BJ (cell line): ENCODE measurements around the gene PMP22. TPM values are rescaled to one million over a fixed set of nuclear protein-coding genes. Genes with fewer than 3 reads are reported as not detected.

Experiments
- CTCF ChIA-PET: fragments of 350-600 bp; formaldehyde crosslinking; extraction: SDS; loops from one replicate; lab custom pipeline; 2021; ENCODE audit warnings: antibody characterized with exemption, inconsistent platforms; lab: Yijun Ruan, JAX
- POLR2A ChIA-PET: fragments of 300-600 bp; sonication (Branson Sonifier 250); formaldehyde crosslinking; extraction: SDS; loops from one replicate; lab custom pipeline; 2021; ENCODE audit warnings: antibody characterized with exemption; lab: Charles Lee
- DNase-seq: peaks from one replicate; pipeline ENCODE4 v3.0.0-alpha.2; 2011; ENCODE audit warnings: low read depth
- H3K27me3 ChIP-seq: 2 replicates; pipeline ENCODE4 v1.6.0; 2011; ENCODE audit warnings: low read length; ENCODE audit not compliant: control insufficient read depth, insufficient read depth
- H3K36me3 ChIP-seq: 2 replicates; pipeline ENCODE4 v1.5.1; 2011; ENCODE audit warnings: low read length; ENCODE audit not compliant: control insufficient read depth, insufficient read depth
- H3K4me3 ChIP-seq: 2 replicates; pipeline ENCODE4 v1.5.1; 2011; ENCODE audit warnings: low read depth, mild to moderate bottlenecking, control low read depth, low read length
- CTCF ChIP-seq: IDR thresholded peaks from 2 replicates; pipeline ENCODE4 v1.5.1; 2011; ENCODE audit warnings: low read depth, mild to moderate bottlenecking, control low read depth, inconsistent platforms, low read length, moderate library complexity; ENCODE audit not compliant: insufficient read depth
- polyA plus RNA-seq: library from polyadenylated mRNA; depleted of rRNA; stranded (reverse); fragments of >200 nt; gene quantifications from 2 replicates; pipeline ENCODE4 v1.2.3, GENCODE V29; 2011

Gene PMP22
- polyA plus RNA-seq, 1 experiment, result 208 TPM

- Histone ChIP-seq H3K4me3 (no peak overlapping the region), H3K27me3 (peaks cover 1% of the 10 kb centered on the region; the same call in 1 of the 2 replicates), H3K36me3 (no peaks in the 10 kb centered on the region)
- no peak for TF ChIP-seq CTCF
- ChIA-PET CTCF (interaction anchor here (1.0 kb wide), 1 partner anchor 53 kb away, joined by 3 read pairs; no protein-coding TSS in a partner anchor), POLR2A (no interaction called here)
- DNase-seq, result no peak
Observed at GRCh38 chr17:15293558-15293957, 28.4 kb upstream of the PMP22 start.

GRCh38 chr17:15291674-15292361, 26.7 kb upstream of the PMP22 start:
- no peak for DNase-seq
- Histone ChIP-seq H3K36me3 (no peaks in the 10 kb centered on the region), H3K4me3 (no peak overlapping the region), H3K27me3 (peaks cover 1% of the 10 kb centered on the region; the same call in 1 of the 2 replicates)
- CTCF ChIA-PET, result interaction anchor here (1.2 kb wide), 1 partner anchor 70 kb away, joined by 3 read pairs; no protein-coding TSS in a partner anchor
- TF ChIP-seq CTCF, result no peak
- POLR2A ChIA-PET, result no interaction called here

- no peak for TF ChIP-seq CTCF
- no peak for DNase-seq
- Histone ChIP-seq H3K27me3 (peaks cover 1% of the 10 kb centered on the region; the same call in 1 of the 2 replicates), H3K4me3 (no peak overlapping the region), H3K36me3 (no peaks in the 10 kb centered on the region)
- CTCF ChIA-PET, result no interaction called here
- POLR2A ChIA-PET, result no interaction called here
Observed at GRCh38 chr17:15290605-15291004, 25.5 kb upstream of the PMP22 start.

GRCh38 chr17:15289285-15290183, 24.4 kb upstream of the PMP22 start:
- DNase-seq, result no peak
- H3K4me3 ChIP-seq, result no peak overlapping the region
- peaks cover 1% of the 10 kb centered on the region; the same call in 1 of the 2 replicates for H3K27me3 ChIP-seq
- ChIA-PET POLR2A (no interaction called here), CTCF (no interaction called here)
- no peak for TF ChIP-seq CTCF
- no peaks in the 10 kb centered on the region for H3K36me3 ChIP-seq

GRCh38 chr17:15288859-15289258, 23.7 kb upstream of the PMP22 start:
- H3K36me3 ChIP-seq, result no peaks in the 10 kb centered on the region
- TF ChIP-seq CTCF, result no peak
- ChIA-PET POLR2A (no interaction called here), CTCF (no interaction called here)
- no peak overlapping the region for H3K4me3 ChIP-seq
- no peak for DNase-seq
- H3K27me3 ChIP-seq, result peaks cover 1% of the 10 kb centered on the region; the same call in 1 of the 2 replicates
